GM21515 (cell line): Measurements from ENCODE around the gene PRKD2.
"Not testable (repeated sequence)": the region's sequence is repeated elsewhere in the genome, so short reads cannot be mapped to it uniquely, and the experiment has no call there.

Experiments used
- ATAC-seq: cut with Tn5 transposase; IDR thresholded peaks from one replicate; pipeline ENCODE4 v1.9.1; 2021; ENCODE audit not compliant: unreplicated experiment

PRKD2 gene

DNA sequence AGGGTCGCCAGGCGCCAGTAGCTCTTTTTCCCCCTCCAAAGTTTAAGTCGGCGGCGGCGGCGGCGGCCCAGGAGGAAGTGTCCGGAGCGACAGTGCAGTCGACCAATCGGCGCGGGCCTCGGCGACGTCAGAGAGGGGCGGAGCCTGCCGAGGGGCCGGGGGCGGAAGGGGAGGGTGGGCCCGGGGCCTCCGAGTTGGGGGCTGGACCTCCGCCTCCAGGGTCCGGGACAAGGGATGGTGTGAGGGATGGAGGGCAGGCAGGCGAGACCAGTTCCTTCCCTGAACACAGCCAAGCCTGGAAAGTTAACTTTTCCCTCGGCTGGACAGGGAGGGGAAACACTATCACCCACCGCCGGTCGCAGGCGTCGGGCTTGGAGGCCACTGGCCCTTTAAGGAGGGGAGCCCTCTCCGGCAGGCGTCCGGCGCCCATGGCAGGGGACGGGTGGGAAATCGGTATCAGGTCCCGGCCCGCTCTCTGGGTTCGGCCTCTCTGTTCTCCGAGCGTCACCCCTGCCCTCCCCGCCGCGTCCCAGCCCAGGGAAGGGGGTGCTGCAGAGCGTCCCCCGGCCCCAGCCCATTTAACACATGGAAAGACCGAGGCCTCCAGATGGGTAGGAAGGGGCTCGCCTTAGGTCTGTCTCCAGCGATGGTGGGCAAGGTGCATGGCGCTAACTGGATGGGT, at the start of gene PRKD2:
PRKD2 (minus strand) TSS at position 81 of the 682 bp plus-strand sequence. CDS start 744 bp downstream, outside the sequence.
- ATAC-seq: peak; percentile 29

DNA sequence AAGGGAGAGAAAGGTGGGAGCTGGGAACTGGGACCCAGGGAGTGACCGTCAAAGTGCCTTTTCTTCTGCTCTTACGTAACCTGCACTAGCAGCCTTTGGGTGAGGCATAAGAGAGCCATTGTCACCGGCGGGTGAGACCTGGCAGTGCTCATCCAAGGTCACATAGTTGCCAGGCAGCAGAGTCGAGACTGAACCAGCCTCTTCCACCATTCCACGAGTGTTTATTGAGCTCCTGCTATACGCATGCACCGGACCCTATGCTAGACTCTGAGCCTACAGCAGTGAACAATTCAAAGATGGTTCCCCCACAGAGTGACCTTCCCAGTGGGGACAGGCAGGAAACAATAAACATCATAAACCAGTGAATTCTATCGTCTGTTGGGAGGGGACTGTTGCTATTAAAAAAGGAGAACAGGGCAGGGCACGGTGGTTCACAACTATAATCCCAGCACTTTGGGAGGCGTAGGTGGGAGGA, 47.9 kb upstream of the PRKD2 start:
- no peak for ATAC-seq

DNA sequence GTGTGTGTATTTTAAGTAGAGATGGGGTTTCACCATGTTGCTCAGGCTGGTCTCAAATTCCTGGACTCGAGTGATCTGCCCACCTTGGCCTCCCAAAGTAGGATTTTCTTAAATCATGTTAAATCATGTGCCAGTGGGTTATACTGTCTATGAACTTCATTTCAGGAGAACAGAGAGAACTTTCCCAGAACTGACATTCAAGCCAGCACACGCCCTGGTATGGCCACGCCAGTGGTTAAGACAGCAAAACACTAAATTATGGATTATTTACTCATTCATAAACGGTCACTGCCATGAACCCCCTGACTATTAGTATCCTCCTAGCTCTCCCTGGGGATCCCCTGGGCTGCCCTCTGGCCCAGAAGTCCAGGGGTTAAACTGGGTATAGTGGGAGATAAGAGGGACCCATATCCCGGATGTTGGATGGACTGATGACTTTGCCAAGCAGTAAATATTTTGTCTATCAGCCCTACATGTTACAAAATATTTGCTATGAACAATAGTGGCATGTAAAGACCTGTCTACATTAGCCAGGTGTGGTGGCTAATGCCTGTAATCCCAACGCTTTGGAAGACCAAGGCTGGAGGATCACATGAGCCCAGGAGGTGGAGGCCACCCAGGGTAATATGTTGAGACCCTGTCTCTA, 45.5 kb upstream of the PRKD2 start:
- ATAC-seq: no peak

DNA sequence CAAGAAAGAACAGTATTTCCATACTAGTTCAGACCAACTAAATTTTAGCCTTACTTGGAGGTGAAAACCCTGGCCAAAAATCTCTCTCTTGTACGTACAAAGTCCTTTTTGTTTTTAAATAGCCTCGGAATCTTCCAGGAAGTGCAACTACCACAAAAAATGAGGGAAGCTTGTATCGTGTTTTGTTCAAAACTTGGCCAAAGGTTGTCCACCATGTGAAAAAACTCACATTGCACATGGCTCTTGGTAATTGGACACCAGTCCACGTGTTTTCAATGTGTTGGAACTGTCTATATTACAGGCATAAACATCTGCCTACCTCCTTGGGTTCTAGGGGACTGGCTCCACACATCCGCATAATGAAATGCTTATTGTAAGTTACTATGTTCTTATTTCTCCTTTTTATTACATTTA, 44.5 kb upstream of the PRKD2 start:
- ATAC-seq: no peak

DNA sequence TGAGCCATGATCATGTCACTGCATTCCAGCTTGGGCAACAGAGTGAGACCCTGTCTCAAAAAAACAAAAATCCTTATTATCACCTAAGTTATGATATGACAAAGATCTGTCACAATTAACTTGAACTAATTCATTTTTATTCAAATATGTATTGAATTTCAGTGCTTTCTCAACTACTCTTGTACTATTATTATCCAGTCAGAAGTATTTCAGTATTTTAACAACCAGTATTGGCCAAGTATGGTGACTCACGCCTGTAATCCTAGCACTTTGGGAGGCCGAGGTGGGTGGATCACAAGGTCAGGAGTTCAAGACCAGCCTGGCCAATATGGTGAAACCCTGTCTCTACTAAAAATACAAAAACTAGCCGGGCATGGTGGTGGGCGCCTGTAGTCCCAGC, 44.0 kb upstream of the PRKD2 start:
- ATAC-seq: not testable (repeated sequence)

DNA sequence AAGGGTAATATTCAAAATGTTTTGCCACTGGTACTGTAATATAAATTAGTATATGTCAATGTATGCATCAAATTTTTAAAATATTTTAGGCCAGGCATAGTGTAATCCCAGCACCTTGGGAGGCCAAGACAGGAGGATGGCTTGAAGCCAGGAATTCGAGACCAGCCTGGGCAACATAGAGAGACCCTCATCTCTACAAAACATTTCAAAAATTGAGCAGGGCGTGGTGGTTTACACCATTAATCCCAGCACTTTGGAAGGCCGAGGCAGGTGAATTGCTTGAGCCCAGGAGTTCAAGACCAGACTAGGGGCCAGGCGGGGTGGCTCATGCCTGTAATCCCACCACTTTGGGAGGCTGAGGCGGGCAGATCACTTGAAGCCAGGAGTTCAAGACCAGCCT, 43.4 kb upstream of the PRKD2 start:
- ATAC-seq: no peak

DNA sequence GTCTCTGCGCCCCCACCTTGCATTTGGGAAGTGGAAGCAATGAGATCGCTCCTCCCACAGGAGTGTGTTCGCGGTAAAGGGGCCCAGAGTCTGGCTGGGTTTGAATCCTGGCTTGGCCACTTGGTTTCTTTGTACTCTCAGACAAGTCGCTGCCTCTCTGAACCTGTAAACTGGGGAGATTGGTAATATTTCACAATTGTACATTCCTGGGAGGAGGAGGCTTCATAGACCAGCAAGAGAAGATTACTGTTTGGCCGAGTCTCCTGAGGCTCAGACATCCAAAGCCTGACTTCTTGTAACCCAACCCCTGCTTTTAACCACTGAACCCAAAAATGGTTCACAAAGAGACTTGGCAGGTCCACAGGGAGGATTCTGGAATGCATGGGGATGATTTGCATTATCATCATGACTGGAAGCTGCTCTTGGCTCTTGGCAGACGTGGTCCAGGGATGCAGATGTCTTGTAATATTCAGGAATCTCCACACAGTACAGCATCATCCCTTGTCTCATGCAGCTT, 43.0 kb upstream of the PRKD2 start:
- no peak for ATAC-seq

DNA sequence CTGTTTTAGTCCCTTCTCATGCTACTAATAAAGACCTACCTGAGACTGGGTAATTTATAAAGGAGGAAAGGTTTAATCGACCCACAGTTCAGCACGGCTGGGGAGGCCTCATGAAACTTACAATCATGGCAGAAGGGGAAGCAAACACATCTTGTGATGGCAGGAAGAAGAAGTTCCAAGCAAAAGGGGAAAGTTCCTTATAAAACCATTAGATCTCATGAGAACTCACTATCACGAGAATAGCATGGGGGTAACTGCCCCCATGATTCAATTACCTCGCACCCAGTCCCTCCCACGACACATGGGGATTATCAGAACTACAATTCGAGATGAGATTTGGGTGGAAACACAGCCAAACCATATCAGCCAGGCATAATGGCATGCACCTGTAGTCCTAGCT, 42.3 kb upstream of the PRKD2 start:
- no peak for ATAC-seq

DNA sequence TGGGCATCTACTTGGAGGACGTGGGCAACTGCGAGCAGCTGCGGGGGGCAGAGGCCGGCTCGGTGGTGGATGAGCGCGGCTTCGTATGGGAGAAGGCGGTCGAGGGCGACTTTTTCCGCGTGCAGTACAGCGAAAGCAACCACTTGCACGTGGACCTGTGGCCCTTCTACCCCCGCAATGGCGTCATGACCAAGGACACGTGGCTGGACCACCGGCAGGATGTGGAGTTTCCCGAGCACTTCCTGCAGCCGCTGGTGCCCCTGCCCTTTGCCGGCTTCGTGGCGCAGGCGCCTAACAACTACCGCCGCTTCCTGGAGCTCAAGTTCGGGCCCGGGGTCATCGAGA, 39.6 kb upstream of the PRKD2 start:
- ATAC-seq: no peak

DNA sequence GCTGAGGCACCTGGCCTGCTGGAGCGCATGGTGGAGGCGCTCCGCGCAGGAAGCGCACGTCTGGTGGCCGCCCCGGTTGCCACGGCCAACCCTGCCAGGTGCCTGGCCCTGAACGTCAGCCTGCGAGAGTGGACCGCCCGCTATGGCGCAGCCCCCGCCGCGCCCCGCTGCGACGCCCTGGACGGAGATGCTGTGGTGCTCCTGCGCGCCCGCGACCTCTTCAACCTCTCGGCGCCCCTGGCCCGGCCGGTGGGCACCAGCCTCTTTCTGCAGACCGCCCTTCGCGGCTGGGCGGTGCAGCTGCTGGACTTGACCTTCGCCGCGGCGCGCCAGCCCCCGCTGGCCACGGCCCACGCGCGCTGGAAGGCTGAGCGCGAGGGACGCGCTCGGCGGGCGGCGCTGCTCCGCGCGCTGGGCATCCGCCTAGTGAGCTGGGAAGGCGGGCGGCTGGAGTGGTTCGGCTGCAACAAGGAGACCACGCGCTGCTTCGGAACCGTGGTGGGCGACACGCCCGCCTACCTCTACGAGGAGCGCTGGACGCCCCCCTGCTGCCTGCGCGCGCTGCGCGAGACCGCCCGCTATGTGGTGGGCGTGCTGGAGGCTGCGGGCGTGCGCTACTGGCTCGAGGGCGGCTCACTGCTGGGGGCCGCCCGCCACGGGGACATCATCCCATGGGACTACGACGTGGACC, 39.1 kb upstream of the PRKD2 start:
- ATAC-seq: no peak

DNA sequence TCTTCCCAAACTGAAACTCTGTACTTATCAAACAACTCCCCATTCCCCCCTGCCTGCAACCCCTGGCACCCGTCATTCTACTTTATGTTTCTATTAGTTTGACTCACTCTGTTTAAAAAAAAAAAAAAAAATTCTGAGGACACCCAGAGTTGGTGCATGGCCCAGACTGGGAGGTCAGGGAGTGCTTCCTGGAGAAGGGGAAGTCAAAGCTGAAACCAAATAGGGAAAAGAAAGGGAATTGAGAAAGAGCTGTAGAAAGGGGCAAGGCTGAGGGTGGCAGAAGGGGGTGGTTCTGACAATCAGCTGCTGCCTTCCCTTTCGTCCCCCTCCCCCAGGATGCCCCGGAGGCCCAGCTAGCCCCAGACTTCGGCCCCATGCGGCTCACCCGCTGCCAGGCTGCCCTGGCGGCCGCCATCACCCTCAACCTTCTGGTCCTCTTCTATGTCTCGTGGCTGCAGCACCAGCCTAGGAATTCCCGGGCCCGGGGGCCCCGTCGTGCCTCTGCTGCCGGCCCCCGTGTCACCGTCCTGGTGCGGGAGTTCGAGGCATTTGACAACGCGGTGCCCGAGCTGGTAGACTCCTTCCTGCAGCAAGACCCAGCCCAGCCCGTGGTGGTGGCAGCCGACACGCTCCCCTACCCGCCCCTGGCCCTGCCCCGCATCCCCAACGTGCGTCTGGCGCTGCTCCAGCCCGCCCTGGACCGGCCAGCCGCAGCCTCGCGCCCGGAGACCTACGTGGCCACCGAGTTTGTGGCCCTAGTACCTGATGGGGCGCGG, 38.4 kb upstream of the PRKD2 start:
- no peak for ATAC-seq

DNA sequence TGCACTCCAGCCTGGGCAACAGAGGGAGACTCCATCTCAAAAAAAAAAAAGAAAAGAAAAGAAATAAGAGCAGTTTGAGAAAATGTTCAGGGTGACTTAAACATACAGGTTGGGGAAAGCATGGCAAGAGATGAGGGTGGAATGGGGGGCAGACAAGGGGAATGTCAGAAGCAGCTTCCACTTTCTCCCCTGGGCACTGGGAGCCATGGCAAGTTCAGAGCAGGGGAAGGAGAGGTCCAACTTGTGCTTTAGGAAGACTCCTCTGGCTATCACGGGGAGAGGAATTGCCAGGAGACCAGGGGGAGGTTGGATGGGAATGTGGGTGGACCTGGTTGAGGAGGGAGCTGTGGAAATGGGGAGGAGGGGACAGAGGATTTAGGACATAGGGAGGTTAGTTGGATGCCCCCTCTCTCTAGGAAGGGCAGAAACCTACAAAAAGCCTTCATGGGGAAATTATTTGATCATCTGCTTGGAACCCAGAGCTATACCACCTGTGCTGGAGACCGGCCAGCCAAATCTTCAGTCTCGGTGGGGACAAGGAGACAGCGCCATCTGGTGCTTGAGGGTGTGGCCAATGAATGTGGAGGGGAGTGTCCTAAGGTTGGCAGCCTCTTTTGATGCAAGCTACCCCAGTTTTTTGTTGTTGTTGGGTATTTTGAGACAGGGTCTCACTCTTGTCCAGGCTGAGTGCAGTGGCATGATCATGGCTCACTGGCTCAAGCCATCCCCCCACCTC, 36.7 kb upstream of the PRKD2 start:
- ATAC-seq: no peak

DNA sequence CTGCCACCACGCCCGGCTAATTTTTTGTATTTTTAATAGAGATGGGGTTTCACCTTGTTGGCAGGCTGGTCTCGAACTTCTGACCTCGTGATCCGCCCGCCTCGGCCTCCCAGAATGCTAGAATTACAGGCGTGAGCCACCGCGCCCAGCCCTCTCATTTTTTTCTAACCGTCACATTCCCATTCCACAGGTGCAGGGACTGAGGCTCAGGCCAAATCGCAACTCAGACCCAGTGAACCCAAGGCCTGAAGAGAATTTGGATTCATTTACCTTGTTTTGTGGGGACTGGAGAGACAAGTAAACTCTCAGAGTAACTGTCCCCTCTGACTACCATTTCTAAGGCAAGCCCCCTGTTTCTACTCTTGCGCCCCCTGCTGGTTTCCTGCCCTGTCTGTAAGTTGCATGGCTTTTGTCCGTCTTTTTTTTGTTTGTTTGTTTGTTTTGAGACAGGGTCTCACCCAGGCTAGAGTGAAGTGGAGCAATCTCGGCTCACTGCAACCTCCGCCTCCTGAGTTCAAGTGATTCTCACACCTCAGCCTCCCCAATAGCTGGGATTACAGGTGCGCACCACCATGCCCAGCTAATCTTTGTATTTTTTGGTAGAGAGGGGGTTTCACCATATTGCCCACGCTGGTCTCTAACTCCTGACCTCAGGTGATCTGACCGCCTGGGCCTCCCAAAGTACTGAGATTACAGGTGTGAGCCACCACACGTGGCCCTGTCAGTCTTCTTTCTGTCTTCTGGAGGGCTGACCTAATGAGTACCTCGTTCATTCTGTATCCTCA, 31.6 kb upstream of the PRKD2 start:
- no peak for ATAC-seq

DNA sequence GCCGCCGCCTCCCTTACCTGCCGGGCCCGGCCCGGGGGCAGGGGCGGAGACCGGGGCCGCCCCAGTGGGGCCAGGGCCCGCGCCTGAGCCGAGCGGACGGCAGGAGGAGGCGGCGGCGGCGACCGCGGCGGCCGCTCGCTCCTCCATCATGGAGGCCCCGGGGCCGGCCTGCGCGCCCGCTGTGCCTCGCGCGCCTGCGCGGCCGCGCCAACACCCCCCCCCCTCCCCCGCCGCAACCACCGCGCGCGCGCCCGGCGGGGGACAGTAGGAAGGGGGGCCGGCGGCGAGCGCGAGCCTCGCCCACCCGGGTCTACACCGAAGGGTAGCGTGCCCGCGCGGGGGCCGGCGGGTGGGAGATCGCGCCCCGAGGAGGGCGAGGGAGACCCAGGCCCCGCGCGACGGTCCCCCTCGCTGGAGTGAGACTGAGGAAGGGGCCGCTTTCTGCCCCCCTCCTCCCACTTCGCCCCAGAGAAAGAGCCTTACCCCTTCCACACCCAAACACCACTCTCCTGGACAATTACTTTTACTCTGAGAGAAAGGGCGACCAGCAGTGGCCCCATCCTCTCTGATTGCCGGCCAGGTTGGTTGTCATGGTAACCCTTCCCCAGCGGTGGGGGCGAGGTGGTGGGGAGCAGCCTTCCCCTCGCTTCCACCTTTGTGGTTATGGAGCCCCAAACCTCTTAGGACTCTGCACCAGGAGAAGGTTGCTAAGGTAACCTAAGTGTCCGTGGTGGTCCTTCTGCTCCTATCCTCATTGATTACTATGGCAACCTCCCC, 29.6 kb upstream of the PRKD2 start, which contains the start of gene STRN4:
STRN4 (minus strand) TSS at position 170 of the 777 bp plus-strand sequence; CDS start at position 150, 20 bp downstream.
- ATAC-seq: peak; percentile 46

DNA sequence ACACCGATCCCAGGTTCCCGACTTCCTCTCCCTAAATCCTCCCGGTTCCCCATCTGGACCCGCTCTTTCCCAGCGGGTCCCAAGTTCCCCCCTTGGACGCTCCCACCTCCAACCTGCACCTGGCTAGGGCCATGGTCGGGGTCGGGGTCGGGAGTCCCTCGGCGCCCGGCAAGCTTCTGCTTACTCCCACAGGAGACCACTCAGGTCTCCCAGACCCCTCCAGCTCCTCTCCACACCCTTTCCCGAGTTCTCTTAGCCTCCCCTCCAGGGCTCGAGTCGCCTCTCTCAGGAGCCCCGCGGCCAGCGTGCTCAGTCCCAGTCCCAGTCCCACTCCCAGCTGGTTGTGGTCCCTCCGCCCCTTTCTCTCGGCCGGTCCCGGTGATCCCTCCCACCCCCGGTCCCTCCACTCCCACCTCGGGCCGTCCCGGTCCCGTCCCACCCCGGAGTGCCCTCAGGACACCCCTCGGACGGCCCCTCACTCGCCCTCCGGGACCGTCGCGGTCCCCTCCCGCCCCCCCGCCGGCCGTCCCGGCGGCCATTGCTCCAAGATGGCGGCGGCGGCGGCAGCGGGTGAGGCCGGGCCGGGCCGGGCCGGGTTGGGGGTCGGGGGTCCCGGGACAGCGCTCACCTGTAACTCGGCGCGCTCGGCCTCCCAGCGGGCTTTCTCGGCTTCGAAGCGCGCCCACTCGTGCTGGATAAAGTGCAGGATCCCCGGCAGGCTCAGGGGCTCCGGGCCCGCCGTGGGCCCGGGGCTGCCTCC, 28.8 kb upstream of the PRKD2 start, which contains the start of gene FKRP:
FKRP (plus strand) TSS at position 537 of the 760 bp plus-strand sequence. CDS start 9,394 bp downstream, outside the sequence.
- peak; percentile 36 for ATAC-seq

DNA sequence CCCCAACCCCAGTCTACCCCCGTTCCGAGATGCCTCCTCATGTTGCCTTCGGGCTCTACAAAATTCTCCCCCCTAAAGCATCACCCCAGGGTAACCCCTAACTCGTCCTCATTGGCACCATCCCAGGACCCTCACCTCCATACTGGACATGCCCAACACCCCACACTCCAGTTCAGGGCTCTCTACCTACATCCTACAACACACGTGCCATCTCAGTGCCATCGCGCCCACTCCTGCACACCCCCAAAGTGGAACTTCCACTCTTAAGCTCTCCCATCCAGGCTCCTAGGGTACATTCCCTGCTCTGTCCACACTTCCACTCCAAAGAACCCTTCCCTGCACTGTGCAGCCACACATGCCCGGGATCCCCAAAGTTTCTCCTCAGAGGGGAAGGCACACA, 28.1 kb upstream of the PRKD2 start:
- ATAC-seq: no peak

DNA sequence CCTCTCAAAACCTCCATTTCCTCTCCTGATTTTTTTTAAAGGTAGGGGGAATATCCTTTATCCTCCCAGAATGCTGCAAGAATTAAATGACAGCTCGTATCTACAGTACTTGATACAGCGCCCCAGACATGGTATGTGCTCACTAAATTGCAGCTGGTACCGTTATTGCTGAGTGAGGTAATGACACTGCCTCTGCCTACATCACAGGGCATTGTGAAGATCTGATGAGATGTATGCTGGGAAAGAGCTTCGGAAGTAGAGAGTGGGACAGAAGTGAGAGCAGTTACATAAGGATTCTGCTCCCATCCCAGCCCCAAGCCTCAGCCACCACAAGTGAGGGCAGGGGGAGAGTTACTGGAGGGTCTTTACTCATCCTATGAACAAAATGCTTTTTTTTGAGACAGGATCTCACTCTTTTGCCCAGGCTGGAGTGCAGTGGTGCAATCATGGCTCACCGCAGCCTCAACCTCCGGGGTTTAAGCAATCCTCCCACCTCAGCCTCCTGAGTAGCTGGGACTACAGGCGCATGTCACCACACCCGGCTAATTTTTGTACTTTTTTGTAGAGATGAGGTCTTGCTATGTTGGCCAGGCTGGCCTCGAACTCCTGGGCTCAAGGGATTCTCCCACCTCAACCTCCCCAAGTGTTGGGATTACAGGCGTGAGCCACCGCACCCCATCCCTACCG, 27.2 kb upstream of the PRKD2 start:
- no peak for ATAC-seq
